GM21360 (cell line): ENCODE measurements around the gene RYR1.
A peak's percentile ranks its signal among the peaks of the same experiment; 100 is the strongest.
"Not testable (repeated sequence)": the region's sequence is repeated elsewhere in the genome, so short reads cannot be mapped to it uniquely, and the experiment has no call there.

Source experiments
- ATAC-seq: cut with Tn5 transposase; IDR thresholded peaks from one replicate; pipeline ENCODE4 v1.9.1; 2021; ENCODE audit warnings: mild to moderate bottlenecking, moderate library complexity; ENCODE audit not compliant: unreplicated experiment

RYR1 gene

GRCh38 chr19:38602856-38603255 is 169.4 kb downstream of the RYR1 start:
- ATAC-seq: not testable (repeated sequence)

GRCh38 chr19:38606131-38606530 is 172.6 kb downstream of the RYR1 start:
- no peak for ATAC-seq

- no peak for ATAC-seq
These were observed 180.8 kb downstream of the RYR1 start for GRCh38 chr19:38614289-38614688.

- ATAC-seq: no peak
These were observed 181.6 kb downstream of the RYR1 start for GRCh38 chr19:38615007-38615581.

GRCh38 chr19:38616265-38616664 is 182.8 kb downstream of the RYR1 start:
- ATAC-seq: no peak

GRCh38 chr19:38617283-38617763 is 183.8 kb downstream of the RYR1 start:
- ATAC-seq: no peak

- ATAC-seq: peak; percentile 46
These were observed 184.5 kb downstream of the RYR1 start, which contains the start of gene MAP4K1 for GRCh38 chr19:38617764-38618589. Gene MAP4K1 (minus strand): TSS chr19:38617953. CDS start chr19:38617895, 58 bp downstream.

GRCh38 chr19:38618590-38619360 is 185.3 kb downstream of the RYR1 start, which contains the start of gene EIF3K:
Gene EIF3K (plus strand): TSS chr19:38619188. CDS start chr19:38619269, 81 bp downstream.
- ATAC-seq: peak; percentile 47

GRCh38 chr19:38619361-38620174 is 186.1 kb downstream of the RYR1 start:
- ATAC-seq: no peak

GRCh38 chr19:38624822-38625221 is 191.3 kb downstream of the RYR1 start:
- no peak for ATAC-seq

GRCh38 chr19:38626401-38626800 is 192.9 kb downstream of the RYR1 start:
- ATAC-seq: no peak

GRCh38 chr19:38629568-38629967 is 196.1 kb downstream of the RYR1 start:
- no peak for ATAC-seq

- ATAC-seq: not testable (repeated sequence)
These were observed 197.8 kb downstream of the RYR1 start for GRCh38 chr19:38631301-38631700.

GRCh38 chr19:38631811-38632475 is 198.5 kb downstream of the RYR1 start:
- ATAC-seq: not testable (repeated sequence)

GRCh38 chr19:38632476-38633213 is 199.2 kb downstream of the RYR1 start:
- ATAC-seq: no peak

GRCh38 chr19:38634757-38635482 is 201.4 kb downstream of the RYR1 start:
- no peak for ATAC-seq

- ATAC-seq: no peak
These were observed 202.2 kb downstream of the RYR1 start for GRCh38 chr19:38635483-38636399.
